ENCODE measurements around the gene B3GAT1.

DNA sequence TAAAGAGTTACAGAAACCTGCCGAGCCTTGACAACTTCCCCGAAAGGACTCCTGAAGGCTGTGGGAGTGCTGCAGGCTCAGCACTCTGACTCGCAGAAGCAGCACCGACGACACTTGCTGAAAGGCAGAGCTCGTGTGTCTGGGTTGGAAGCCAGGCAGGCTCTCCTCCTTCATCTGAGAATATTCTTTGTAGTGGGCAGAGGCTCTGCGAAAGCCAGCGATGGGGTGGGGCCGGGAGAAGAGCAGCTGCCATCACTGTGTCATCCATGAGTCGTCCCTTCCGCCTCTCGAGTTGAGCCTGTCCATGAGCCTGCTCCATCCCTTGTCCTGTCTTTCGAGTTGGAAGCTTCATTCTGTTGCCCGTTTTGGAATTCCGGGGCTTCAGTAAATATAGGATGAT, 68.4 kb downstream of the B3GAT1 start:
- no peak for TF ChIP-seq BHLHE40 (IDR thresholded peaks at IDR 0.05; ENCODE audit: borderline replicate concordance)
- no peak for TF ChIP-seq FOXA1 (IDR thresholded peaks at IDR 0.05)
- TF ChIP-seq FOXK2 (IDR thresholded peaks at IDR 0.05), result no peak
- no peak for TF ChIP-seq SP1 (IDR thresholded peaks at IDR 0.05)
- TF ChIP-seq SUZ12 (IDR thresholded peaks at IDR 0.05), result no peak

All from HEK293T (cell line).